Measurements from ENCODE around the gene SMYD4. TPM values are rescaled to one million over a fixed set of nuclear protein-coding genes. Genes with fewer than 3 reads are reported as not detected.

SMYD4 gene
- polyA plus RNA-seq, 1 donor from 2014 or later: 6.8 TPM

DNA sequence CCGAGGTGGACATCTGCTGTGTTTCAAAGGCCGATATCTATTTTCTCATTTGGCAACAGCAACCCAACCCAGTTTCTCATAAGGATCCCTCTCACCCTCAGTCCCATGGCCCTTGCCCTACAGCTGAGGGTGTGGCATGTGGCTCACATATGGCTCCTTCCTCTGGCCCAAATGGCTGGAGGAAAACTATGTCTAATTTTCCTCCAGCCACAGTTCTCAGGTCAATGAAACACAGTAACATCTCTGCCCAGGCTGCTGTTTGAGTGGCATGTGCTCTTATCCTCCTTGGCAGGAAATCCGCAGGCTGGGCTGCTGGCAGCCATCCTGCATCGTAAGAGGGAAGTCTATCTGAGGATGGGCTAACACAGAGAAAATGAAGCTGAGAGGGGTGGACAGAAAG is 43.8 kb downstream of the SMYD4 start:
- no peaks in the 10 kb centered on the region for H3K36me3 ChIP-seq (ENCODE audit: insufficient read depth, low read length)
- H3K4me2 ChIP-seq (ENCODE audit: low read length): no peak overlapping the region

DNA sequence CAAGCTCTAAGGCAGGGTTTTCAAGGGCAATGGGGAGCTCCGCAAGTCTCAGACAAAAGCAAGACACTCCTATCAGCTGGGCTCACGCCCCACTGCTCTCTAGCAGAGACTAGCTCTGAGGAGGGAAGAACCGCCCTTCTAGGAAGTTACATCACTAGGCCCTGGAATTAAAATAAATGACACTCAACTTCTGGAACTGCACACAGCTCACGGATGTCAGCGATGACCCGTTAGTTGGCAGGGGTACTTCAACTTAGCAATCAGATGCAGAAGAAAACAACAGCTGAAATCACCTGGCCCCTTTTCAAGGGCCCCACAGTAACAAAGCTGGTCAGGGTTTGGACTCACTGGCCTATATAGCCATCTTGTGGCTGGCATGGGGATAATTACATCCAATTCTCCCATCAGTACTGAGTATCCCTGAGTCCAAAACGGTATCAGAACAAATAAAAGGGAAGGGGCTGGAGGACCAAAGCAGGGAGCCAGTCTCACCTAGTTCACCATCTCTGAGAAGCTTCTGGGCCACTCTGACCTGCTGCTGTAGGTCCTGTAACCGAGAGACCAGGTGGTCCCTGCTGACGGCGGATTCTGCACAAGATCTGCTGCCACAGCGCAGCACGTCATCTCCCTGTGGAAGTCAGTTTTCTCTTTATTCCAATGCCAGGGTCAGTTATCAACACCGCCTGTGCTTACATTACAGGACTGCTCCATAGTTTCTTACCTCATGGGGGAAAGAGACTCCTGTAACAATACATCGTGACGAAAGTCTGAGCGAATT is 45.7 kb downstream of the SMYD4 start:
- Histone ChIP-seq H2AFZ (ENCODE audit: low read depth, low read length) (no peak overlapping the region), H3K4me2 (ENCODE audit: low read length) (no peak overlapping the region), H3K27me3 (ENCODE audit: insufficient read depth, low read depth, low read length) (no peaks in the 10 kb centered on the region), H3K4me3 (ENCODE audit: low read length) (no peak overlapping the region), H3K9me2 (ENCODE audit: insufficient read depth, low read length) (no peaks in the 10 kb centered on the region), H4K20me1 (ENCODE audit: insufficient read depth) (no peaks in the 10 kb centered on the region), H3K9ac (ENCODE audit: low read length) (no peak overlapping the region), H3K9me3 (ENCODE audit: low read length) (no peaks in the 10 kb centered on the region), H3K36me3 (ENCODE audit: insufficient read depth, low read length) (no peaks in the 10 kb centered on the region), H3K79me2 (replicated peaks; ENCODE audit: insufficient read depth, low read length) (no peaks in the 10 kb centered on the region), H3F3A (ENCODE audit: insufficient read depth, low read length, poor library complexity, severe bottlenecking) (no peaks in the 10 kb centered on the region), H3K27ac (ENCODE audit: low read length) (no peak overlapping the region)
- TF ChIP-seq SMC3 (conservative IDR thresholded peaks at IDR 0.05; ENCODE audit: poor library complexity) (peak; percentile 30), TAF1 (IDR thresholded peaks at IDR 0.05; ENCODE audit: low read depth) (no peak)

More for the DNA sequence above, 43.8 kb downstream of the SMYD4 start:
- no peak overlapping the region for H3K4me3 ChIP-seq (ENCODE audit: low read length)
- no peaks in the 10 kb centered on the region for H3K27me3 ChIP-seq (ENCODE audit: insufficient read depth, low read depth, low read length)
- no peaks in the 10 kb centered on the region for H3K79me2 ChIP-seq (replicated peaks; ENCODE audit: insufficient read depth, low read length)
- H3F3A ChIP-seq (ENCODE audit: insufficient read depth, low read length, poor library complexity, severe bottlenecking): no peaks in the 10 kb centered on the region
- H3K27ac ChIP-seq (ENCODE audit: low read length): no peak overlapping the region
- H4K20me1 ChIP-seq (ENCODE audit: insufficient read depth): no peaks in the 10 kb centered on the region
- TF ChIP-seq, protein P1, sequence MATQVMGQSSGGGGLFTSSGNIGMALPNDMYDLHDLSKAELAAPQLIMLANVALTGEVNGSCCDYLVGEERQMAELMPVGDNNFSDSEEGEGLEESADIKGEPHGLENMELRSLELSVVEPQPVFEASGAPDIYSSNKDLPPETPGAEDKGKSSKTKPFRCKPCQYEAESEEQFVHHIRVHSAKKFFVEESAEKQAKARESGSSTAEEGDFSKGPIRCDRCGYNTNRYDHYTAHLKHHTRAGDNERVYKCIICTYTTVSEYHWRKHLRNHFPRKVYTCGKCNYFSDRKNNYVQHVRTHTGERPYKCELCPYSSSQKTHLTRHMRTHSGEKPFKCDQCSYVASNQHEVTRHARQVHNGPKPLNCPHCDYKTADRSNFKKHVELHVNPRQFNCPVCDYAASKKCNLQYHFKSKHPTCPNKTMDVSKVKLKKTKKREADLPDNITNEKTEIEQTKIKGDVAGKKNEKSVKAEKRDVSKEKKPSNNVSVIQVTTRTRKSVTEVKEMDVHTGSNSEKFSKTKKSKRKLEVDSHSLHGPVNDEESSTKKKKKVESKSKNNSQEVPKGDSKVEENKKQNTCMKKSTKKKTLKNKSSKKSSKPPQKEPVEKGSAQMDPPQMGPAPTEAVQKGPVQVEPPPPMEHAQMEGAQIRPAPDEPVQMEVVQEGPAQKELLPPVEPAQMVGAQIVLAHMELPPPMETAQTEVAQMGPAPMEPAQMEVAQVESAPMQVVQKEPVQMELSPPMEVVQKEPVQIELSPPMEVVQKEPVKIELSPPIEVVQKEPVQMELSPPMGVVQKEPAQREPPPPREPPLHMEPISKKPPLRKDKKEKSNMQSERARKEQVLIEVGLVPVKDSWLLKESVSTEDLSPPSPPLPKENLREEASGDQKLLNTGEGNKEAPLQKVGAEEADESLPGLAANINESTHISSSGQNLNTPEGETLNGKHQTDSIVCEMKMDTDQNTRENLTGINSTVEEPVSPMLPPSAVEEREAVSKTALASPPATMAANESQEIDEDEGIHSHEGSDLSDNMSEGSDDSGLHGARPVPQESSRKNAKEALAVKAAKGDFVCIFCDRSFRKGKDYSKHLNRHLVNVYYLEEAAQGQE (IDR thresholded peaks at IDR 0.05; ENCODE audit: borderline replicate concordance): no peak
- TF ChIP-seq TAF1 (IDR thresholded peaks at IDR 0.05; ENCODE audit: low read depth) (no peak), EZH2 (IDR thresholded peaks at IDR 0.05; ENCODE audit: borderline replicate concordance, insufficient read depth, low read length, poor library complexity, severe bottlenecking) (no peak), MXI1 (conservative IDR thresholded peaks at IDR 0.05; ENCODE audit: poor library complexity, severe bottlenecking) (no peak)
- H3K9me2 ChIP-seq (ENCODE audit: insufficient read depth, low read length): no peaks in the 10 kb centered on the region
- H3K9ac ChIP-seq (ENCODE audit: low read length): no peak overlapping the region
- no peaks in the 10 kb centered on the region for H3K9me3 ChIP-seq (ENCODE audit: low read length)
- H2AFZ ChIP-seq (ENCODE audit: low read depth, low read length): no peak overlapping the region

DNA sequence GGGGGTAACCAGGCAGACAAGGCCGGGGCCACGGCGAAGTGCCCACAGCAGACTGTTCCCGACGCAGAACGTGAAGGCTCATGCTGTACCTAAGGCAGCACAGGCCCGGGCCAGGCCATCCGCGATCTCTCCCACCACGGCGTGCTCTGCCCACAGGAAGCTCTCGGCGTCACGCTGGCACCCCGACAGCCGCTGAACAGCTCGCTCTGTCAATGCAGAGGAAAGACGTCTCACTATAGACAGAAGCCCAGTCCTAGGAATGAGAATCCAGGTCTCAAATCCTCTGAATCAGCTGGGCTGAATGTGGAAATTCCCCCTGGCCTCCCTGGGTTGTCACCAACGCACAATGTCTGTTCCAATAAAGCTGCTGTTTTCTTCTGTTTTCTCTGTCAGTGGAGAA is 46.4 kb downstream of the SMYD4 start:
- no peaks in the 10 kb centered on the region for H3K9me2 ChIP-seq (ENCODE audit: insufficient read depth, low read length)
- H4K20me1 ChIP-seq (ENCODE audit: insufficient read depth): no peaks in the 10 kb centered on the region
- no peak overlapping the region for H3K4me2 ChIP-seq (ENCODE audit: low read length)
- no peaks in the 10 kb centered on the region for H3K9me3 ChIP-seq (ENCODE audit: low read length)
- no peak overlapping the region for H2AFZ ChIP-seq (ENCODE audit: low read depth, low read length)
- H3K79me2 ChIP-seq (replicated peaks; ENCODE audit: insufficient read depth, low read length): no peaks in the 10 kb centered on the region
- no peak for TF ChIP-seq POLR2AphosphoS5 (IDR thresholded peaks at IDR 0.05)
- no peak for TF ChIP-seq SMC3 (conservative IDR thresholded peaks at IDR 0.05; ENCODE audit: poor library complexity)
- no peak for TF ChIP-seq TAF1 (IDR thresholded peaks at IDR 0.05; ENCODE audit: low read depth)
- no peak overlapping the region for H3K4me3 ChIP-seq (ENCODE audit: low read length)
- H3F3A ChIP-seq (ENCODE audit: insufficient read depth, low read length, poor library complexity, severe bottlenecking): no peaks in the 10 kb centered on the region
- no peaks in the 10 kb centered on the region for H3K27me3 ChIP-seq (ENCODE audit: insufficient read depth, low read depth, low read length)
- H3K27ac ChIP-seq (ENCODE audit: low read length): no peak overlapping the region
- no peaks in the 10 kb centered on the region for H3K36me3 ChIP-seq (ENCODE audit: insufficient read depth, low read length)
- H3K9ac ChIP-seq (ENCODE audit: low read length): no peak overlapping the region

Data from neural cell (in vitro differentiated cells).